Thymus (tissue), 11 donors: ENCODE data around the gene TMEM238. TPM values are rescaled to one million over a fixed set of nuclear protein-coding genes. Genes with fewer than 3 reads are reported as not detected.
A peak's percentile ranks its signal among the peaks of the same experiment; 100 is the strongest.
"Not testable (repeated sequence)": the region's sequence is repeated elsewhere in the genome, so short reads cannot be mapped to it uniquely, and the experiment has no call there.

Experiments used
- DNase-seq, 9 donors: peaks; one replicate each; pipeline ENCODE4 v3.0.0-alpha.2; 2013; ENCODE audit warnings: low spot score in 9 of 9, low read depth in 6 of 9, missing footprints in 1 of 9
- H3K27ac ChIP-seq, 2 donors: one replicate each; pipeline ENCODE4 v1.5.1; 2013; ENCODE audit warnings: control low read depth in 1 of 2, low read depth in 1 of 2, low read length in 1 of 2, mild to moderate bottlenecking in 1 of 2, moderate library complexity in 1 of 2
- H3K27me3 ChIP-seq, 2 donors: one replicate each; pipeline ENCODE4 v1.5.1; 2013; ENCODE audit warnings: low read length in 1 of 2; ENCODE audit not compliant: control insufficient read depth in 2 of 2, insufficient read depth in 1 of 2
- H3K36me3 ChIP-seq, 2 donors: one replicate each; pipeline ENCODE4 v1.5.1; 2013; ENCODE audit warnings: low read length in 1 of 2, mild to moderate bottlenecking in 1 of 2, moderate library complexity in 1 of 2; ENCODE audit not compliant: control insufficient read depth in 2 of 2, insufficient read depth in 2 of 2
- H3K4me1 ChIP-seq, 2 donors: one replicate each; pipeline ENCODE4 v1.5.1; 2013; ENCODE audit warnings: low read length in 2 of 2; ENCODE audit not compliant: control insufficient read depth in 2 of 2, insufficient read depth in 2 of 2
- H3K4me3 ChIP-seq, 2 donors: one replicate each; pipeline ENCODE4 v1.5.1; 2013; ENCODE audit warnings: low read length in 2 of 2, control low read depth in 1 of 2, mild to moderate bottlenecking in 1 of 2
- H3K9me3 ChIP-seq, 2 donors: one replicate each; pipeline ENCODE4 v1.5.1; 2013; ENCODE audit warnings: low read length in 1 of 2, mild to moderate bottlenecking in 1 of 2; ENCODE audit not compliant: control insufficient read depth in 2 of 2, insufficient read depth in 1 of 2
- WGBS: extraction: QIAGEN DNeasy Blood & Tissue Kit; methylation state at CpG from one replicate; pipeline ENCODE4 v1.1.7; 2013; 5-methylcytosine and 5-hydroxymethylcytosine counted together
- polyA plus RNA-seq: library from polyadenylated mRNA; stranded (reverse); fragments of 200-250 nt; gene quantifications from one replicate; pipeline ENCODE4 v1.2.3, GENCODE V29; 2013
- total RNA-seq: library from RNA; stranded (reverse); fragments of 120-200 nt; gene quantifications from one replicate; pipeline ENCODE4 v1.2.4, GENCODE V29; 2013
- donor health status: healthy.

TMEM238 gene
- total and polyA plus RNA-seq, 2 donors = 0.23 to 2.5 TPM

DNA sequence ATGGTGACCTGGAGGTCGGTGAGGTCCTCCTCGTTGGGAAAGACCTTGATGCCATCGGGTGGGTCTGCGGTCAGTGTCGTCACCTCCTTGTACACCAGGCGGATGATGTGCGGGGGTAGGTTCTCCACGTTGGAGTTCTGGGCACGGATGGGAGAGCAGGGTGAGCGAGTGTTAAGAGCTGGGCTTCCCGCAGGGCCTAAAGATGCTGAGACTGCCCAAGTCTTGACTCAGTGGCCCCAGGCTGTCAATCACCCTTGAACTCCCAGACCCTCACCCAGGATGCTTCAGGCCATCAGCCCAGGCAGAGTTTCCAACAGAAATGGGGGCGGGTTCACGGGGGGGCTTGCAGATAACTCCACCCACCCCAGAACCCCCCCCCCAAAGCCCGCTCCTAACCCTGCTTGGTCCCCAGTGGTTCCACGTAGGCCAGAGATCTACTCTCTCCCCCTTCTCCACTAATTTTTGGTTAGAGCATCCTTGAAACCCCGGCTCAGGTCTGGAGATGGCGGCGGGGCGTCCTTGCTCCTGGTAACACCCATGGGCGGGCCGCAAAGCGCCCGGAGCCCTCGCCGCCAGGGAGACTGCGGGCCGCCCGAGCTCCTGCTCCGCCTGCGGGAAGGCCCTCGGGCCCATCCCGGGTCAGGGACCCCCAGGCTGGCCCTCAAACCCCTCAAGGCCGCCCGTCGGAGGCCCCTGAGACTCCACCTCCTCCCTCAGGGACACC is 22.9 kb upstream of the TMEM238 start:
- DNase-seq = peak in 4 of 9 donors; percentile 18 to 39 (median 31)
- H3K36me3 ChIP-seq = peaks cover 31 to 42% of the 10 kb centered on the region in 2 donors
- H3K9me3 ChIP-seq = peaks cover 1 to 18% of the 10 kb centered on the region in 2 donors
- peak overlapping the region; percentile 69 to 85 for H3K4me3 ChIP-seq
- H3K4me1 ChIP-seq = peaks cover 17 to 26% of the 10 kb centered on the region in 2 donors
- WGBS = 17% methylated on average over 35 of the region's 35 CpGs
- H3K27ac ChIP-seq = peak overlapping the region; percentile 85 to 100
- no peaks in the 10 kb centered on the region for H3K27me3 ChIP-seq

- H3K4me1 ChIP-seq = peaks cover 17 to 26% of the 10 kb centered on the region in 2 donors
- peak overlapping the region; percentile 69 to 85 for H3K4me3 ChIP-seq
- H3K27ac ChIP-seq = no peak overlapping the region
- DNase-seq = no peak
- H3K27me3 ChIP-seq = no peaks in the 10 kb centered on the region
- peaks cover 1 to 18% of the 10 kb centered on the region in 2 donors for H3K9me3 ChIP-seq
- peaks cover 38 to 46% of the 10 kb centered on the region in 2 donors for H3K36me3 ChIP-seq
- WGBS = 91% methylated on average over 14 of the region's 14 CpGs
Measured at GRCh38 chr19:55406091-55406825, 22.2 kb upstream of the TMEM238 start.

DNA sequence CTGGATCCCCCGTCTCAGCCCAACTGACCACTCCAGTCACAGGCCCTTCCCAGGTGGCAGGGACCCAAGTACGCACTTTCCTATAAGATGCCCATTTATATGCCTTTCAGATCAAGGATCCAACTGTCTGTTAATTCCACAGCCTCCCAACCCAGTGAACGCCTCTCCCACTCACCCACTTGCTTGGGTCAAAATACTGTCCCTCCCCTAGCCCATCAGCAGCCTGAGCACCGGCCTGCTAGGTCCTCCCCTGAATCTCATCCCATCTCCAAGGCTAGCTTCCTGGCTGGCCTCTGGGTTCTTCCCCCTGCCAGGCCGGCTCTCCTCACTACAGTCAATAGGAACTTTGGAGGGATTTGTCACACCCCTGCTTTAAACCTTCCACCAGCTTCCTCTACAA is 21.5 kb upstream of the TMEM238 start:
- H3K4me1 ChIP-seq = peaks cover 17 to 26% of the 10 kb centered on the region in 2 donors

GRCh38 chr19:55402509-55402908 is 18.4 kb upstream of the TMEM238 start:
- no peak overlapping the region for H3K27ac ChIP-seq
- WGBS = 97% methylated on average over 2 of the region's 2 CpGs
- DNase-seq = no peak
- no peak overlapping the region for H3K4me3 ChIP-seq
- H3K36me3 ChIP-seq = peaks cover 53 to 57% of the 10 kb centered on the region in 2 donors
- peaks cover 17 to 18% of the 10 kb centered on the region in 2 donors for H3K4me1 ChIP-seq
- no peaks in the 10 kb centered on the region for H3K9me3 ChIP-seq
- no peaks in the 10 kb centered on the region for H3K27me3 ChIP-seq

More for the DNA sequence above, 21.5 kb upstream of the TMEM238 start:
- peaks cover 1 to 18% of the 10 kb centered on the region in 2 donors for H3K9me3 ChIP-seq
- no peaks in the 10 kb centered on the region for H3K27me3 ChIP-seq
- WGBS = 95% methylated on average over 5 of the region's 5 CpGs
- H3K27ac ChIP-seq = no peak overlapping the region
- peak overlapping the region; percentile 69 to 85 for H3K4me3 ChIP-seq
- H3K36me3 ChIP-seq = peaks cover 44 to 51% of the 10 kb centered on the region in 2 donors
- DNase-seq = no peak

- 97% methylated on average over 21 of the region's 28 CpGs for WGBS
- DNase-seq = not testable (repeated sequence)
- H3K36me3 ChIP-seq = peaks cover 52 to 53% of the 10 kb centered on the region in 2 donors
Measured at GRCh38 chr19:55401390-55401789, 17.3 kb upstream of the TMEM238 start.

DNA sequence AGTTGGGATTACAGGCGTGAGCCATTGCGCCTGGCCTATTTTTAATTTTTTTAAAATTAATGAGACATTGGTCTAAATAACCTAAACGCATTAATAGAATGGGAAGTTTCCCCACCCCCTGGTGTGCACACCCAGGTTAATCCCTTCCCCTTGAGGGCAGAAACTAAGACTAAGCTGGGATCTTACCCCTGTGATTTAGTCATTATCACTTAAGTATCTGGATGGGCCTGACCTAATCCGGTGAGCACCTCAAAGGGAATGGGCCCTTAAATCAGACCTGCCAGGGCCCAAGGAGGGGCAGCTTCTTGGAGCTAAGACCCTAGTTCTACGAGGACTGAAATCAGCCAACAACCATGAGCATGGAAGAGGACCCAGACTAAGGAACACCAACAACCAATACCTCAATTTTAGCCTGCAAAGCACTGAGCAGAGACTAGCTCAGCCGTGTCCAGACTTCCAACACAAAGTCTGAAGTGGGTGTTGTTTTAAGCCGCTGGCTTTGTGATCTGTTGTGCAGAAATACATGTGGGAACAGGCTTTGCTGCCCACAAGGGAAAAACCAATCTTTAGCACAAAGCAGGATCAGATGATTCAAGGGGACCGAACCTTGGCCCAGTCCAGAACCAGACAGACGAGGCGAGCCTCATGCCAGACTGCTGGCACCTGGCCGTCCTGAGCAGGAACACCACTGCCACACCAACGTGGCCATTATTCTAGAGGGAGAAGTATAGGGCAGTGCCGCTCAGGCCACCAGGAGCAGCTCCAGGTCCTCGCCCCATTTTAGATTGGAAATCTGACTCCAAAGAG is 16.4 kb upstream of the TMEM238 start:
- H3K27me3 ChIP-seq = no peaks in the 10 kb centered on the region
- no peaks in the 10 kb centered on the region for H3K9me3 ChIP-seq
- 95% methylated on average over 14 of the region's 14 CpGs for WGBS
- H3K27ac ChIP-seq = no peak overlapping the region
- H3K4me3 ChIP-seq = no peak overlapping the region
- no peak for DNase-seq
- H3K36me3 ChIP-seq = peaks cover 43 to 49% of the 10 kb centered on the region in 2 donors
- H3K4me1 ChIP-seq = peaks cover 2 to 3% of the 10 kb centered on the region in 2 donors

More at GRCh38 chr19:55401390-55401789, 17.3 kb upstream of the TMEM238 start:
- not testable (repeated sequence) for H3K4me3 ChIP-seq, H3K27ac ChIP-seq, H3K9me3 ChIP-seq, H3K27me3 ChIP-seq
- H3K4me1 ChIP-seq = peaks cover 11 to 12% of the 10 kb centered on the region in 2 donors

- WGBS = 96% methylated on average over 12 of the region's 12 CpGs
- H3K4me3 ChIP-seq = no peak overlapping the region
- H3K4me1 ChIP-seq = no peaks in the 10 kb centered on the region
- H3K9me3 ChIP-seq = no peaks in the 10 kb centered on the region
- DNase-seq = no peak
- H3K36me3 ChIP-seq = peaks cover 29 to 36% of the 10 kb centered on the region in 2 donors
- no peak overlapping the region for H3K27ac ChIP-seq
- H3K27me3 ChIP-seq = no peaks in the 10 kb centered on the region
Measured at GRCh38 chr19:55398200-55398925, 14.3 kb upstream of the TMEM238 start.
